ENCODE results near the gene TEKT2.

The TEKT2 gene

DNA sequence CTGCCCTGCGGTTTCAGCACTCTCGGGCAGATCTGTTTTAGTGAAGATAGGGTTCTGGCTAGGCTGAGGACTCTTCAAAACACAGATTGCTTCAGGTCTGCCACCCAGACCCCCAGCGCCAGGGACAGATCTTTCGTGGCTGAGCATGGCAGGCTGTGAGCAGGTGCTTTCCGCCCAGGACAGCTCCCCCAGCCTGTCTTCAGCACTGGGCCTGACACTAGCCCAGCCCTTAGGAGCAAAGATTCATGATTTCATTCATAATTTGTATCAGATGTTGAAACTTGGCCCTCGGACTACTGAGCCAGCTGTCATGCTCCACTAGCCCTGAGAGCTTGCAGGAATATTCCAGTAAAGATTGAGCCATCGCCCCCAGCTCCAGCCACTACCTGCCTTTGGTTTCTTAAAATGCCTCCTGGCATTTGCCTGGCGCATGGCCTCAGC lies 10.7 kb downstream of the TEKT2 start:
- Histone ChIP-seq H3K27ac (ENCODE audit: low read depth, low read length, severe bottlenecking) (no peak overlapping the region), H3K4me3 (ENCODE audit: extremely low read depth, insufficient read depth, low read length, poor library complexity, severe bottlenecking) (no peak overlapping the region), H3K9me3 (ENCODE audit: control insufficient read depth, low read length) (no peaks in the 10 kb centered on the region), H3K4me1 (ENCODE audit: control insufficient read depth, insufficient read depth, low read length, poor library complexity, severe bottlenecking) (no peaks in the 10 kb centered on the region), H3K36me3 (ENCODE audit: control insufficient read depth, insufficient read depth, low read length) (peaks cover 58% of the 10 kb centered on the region)
- WGBS, 2 experiments (ENCODE audit: insufficient coverage in 2 of 2): 86 to 92% methylated on average over 7 of the region's 8 CpGs

DNA sequence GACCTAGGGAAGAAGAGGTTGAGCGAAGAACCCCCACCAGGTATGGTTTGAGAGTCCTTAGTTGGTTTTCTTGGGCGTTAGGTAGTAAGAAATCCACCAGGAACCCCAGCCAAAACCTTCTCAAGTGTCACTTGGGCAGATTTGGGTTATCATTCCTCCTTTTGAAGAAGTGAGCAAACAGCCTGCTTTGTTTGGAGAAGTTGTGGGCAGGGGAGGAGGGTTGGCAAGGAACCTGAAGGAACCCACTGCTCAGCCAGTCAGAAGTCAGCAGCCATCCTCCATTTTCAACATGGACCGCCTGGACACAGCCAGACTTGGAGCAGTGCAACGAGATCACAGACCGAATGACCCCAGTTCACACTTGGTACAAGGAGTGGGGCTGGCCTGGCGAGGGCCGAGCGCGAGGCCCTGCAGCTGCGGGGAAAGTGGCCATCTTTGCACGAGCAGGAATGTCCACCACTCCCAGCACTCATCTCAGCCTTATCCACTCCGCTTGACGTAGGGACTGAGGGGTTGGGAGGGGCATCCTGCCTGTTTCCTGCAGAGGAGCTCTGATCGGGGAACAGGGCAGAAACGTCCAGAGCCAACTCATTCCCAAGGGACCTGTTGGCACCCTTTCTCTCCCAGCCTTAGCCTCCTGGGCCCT lies 12.0 kb downstream of the TEKT2 start:
- Histone ChIP-seq H3K4me1 (ENCODE audit: control insufficient read depth, insufficient read depth, low read length, poor library complexity, severe bottlenecking) (no peaks in the 10 kb centered on the region), H3K27ac (ENCODE audit: low read depth, low read length, severe bottlenecking) (no peak overlapping the region), H3K9me3 (ENCODE audit: control insufficient read depth, low read length) (no peaks in the 10 kb centered on the region), H3K4me3 (ENCODE audit: extremely low read depth, insufficient read depth, low read length, poor library complexity, severe bottlenecking) (no peak overlapping the region), H3K36me3 (ENCODE audit: control insufficient read depth, insufficient read depth, low read length) (peaks cover 49% of the 10 kb centered on the region)
- WGBS, 2 experiments (ENCODE audit: insufficient coverage in 2 of 2): 92 to 93% methylated on average over 8 to 15 of the region's 15 CpGs

DNA sequence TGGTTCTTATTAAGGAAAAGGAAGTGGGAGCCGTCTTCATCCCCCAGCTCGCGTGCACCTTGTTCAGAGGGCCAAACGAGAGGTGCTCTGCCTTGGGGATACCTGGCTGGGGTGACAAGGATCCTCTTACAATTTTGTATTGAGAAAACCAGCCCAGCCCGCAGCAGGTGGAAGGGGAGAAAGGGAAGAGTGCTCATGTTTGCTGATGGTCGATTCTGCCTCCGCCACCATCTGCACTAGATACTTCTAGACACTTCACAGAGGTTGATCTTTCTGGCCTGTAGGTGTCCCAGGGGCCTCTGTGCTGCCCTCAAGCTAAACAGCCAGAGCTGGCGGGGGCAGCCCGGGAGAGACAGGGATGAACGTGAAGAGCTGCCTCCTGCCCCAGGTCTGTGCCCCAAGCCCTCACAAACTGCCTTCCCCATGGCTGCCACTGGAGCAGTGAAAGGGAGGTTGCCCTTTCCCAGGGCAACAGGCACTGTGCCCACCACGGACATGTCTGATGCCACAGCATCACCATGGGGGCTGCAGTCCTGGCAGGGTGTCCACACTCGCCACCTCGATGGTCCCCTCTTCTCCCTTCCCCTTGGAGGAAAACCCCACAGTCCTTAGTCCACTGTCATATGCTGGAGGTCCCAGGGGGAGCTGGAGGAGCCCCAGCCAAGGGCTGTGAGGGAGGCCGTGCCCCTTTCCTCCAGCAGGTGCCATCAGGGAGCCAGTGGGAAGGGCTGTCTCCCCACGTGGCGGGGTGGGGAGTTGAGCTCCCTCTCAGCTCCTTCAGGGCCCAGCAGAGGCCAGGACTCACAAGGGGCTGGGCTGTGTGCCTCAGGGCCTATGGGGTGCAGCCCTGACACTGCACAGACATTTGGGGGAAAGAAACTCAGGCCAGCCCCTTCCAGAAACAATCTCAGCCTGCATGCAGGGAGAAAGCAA lies 12.9 kb downstream of the TEKT2 start:
- Histone ChIP-seq H3K27ac (ENCODE audit: low read depth, low read length, severe bottlenecking) (no peak overlapping the region), H3K9me3 (ENCODE audit: control insufficient read depth, low read length) (no peaks in the 10 kb centered on the region), H3K4me3 (ENCODE audit: extremely low read depth, insufficient read depth, low read length, poor library complexity, severe bottlenecking) (no peak overlapping the region), H3K4me1 (ENCODE audit: control insufficient read depth, insufficient read depth, low read length, poor library complexity, severe bottlenecking) (no peaks in the 10 kb centered on the region), H3K36me3 (ENCODE audit: control insufficient read depth, insufficient read depth, low read length) (peaks cover 40% of the 10 kb centered on the region)
- 77 to 84% methylated on average over 11 to 13 of the region's 16 CpGs for WGBS, 2 experiments (ENCODE audit: insufficient coverage in 2 of 2)

DNA sequence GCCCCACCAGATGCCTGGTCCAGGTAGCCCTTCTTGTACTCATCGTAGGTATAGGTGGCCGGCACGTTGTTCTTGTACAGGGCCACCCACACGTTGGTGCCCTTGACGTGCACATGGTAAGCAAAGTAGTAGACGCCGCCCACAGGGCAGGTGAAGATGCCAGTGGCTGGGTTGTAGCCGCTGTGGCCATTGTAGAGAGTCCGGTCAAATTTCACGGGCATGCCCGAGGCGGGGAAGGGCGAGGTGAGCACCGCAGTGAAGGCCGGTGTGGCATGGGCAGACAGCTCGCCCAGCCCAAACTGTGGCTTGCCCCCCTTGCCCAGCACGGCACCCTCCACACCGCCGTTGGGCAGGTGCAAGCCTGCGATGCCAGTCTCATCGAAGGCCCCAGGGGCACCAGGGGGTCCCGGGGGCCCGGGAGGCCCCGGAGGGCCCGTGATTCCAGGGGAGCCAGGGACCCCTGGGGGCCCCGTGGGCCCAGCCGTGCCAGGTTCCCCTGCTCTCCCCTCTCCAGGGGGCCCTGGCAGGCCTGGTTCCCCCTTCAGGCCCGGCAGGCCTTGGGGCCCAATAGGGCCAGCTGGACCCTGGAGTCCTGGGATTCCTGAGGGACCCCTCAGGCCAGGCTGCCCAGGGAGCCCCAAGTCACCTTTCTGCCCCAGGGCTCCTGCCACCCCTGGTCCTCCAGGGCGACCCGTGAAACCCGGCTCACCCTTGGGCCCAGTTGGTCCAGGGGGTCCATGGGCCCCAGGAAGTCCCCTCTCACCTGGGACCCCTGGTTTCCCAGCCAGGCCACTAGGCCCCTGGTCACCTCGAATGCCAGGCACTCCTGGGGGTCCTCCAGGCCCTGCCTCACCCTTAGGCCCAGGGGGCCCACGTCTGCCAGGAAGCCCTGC lies 14.0 kb downstream of the TEKT2 start:
- Histone ChIP-seq H3K4me3 (ENCODE audit: extremely low read depth, insufficient read depth, low read length, poor library complexity, severe bottlenecking) (no peak overlapping the region), H3K9me3 (ENCODE audit: control insufficient read depth, low read length) (no peaks in the 10 kb centered on the region), H3K4me1 (ENCODE audit: control insufficient read depth, insufficient read depth, low read length, poor library complexity, severe bottlenecking) (no peaks in the 10 kb centered on the region), H3K36me3 (ENCODE audit: control insufficient read depth, insufficient read depth, low read length) (peaks cover 28% of the 10 kb centered on the region), H3K27ac (ENCODE audit: low read depth, low read length, severe bottlenecking) (no peak overlapping the region)
- 93 to 94% methylated on average over 30 to 31 of the region's 33 CpGs for WGBS, 2 experiments (ENCODE audit: insufficient coverage in 2 of 2)

DNA sequence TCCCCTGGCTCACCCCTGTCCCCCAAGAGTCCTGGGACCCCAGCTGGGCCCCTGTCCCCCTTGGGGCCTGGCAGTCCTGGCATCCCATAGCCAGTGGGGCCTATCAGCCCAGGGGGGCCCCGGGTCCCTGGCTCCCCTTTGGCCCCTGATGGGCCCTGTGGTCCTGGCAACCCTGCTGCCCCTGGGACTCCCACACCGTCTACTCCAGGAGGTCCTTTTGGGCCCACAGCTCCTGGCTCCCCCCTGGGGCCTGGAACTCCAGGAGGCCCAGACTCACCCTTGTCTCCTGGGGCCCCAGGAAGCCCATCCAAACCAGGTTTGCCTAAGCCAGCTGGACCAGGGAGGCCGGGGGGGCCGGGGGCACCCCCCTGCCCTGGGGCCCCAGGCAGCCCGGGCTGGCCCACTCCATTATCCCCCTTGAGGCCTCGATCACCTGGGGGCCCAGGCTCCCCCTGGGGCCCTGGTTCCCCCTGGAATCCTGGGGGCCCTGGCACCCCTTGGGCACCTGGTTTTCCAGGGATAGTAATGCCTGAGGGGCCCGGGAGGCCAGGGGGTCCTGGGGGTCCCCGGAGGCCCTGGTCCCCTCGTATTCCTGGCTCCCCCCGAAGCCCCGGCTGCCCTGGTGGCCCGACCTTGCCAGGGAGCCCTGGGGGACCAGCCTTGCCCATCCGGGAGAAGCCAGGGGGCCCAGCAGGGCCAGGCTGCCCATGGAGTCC lies 14.9 kb downstream of the TEKT2 start:
- 92 to 98% methylated on average over 7 to 12 of the region's 13 CpGs for WGBS, 2 experiments (ENCODE audit: insufficient coverage in 2 of 2)
- Histone ChIP-seq H3K9me3 (ENCODE audit: control insufficient read depth, low read length) (no peaks in the 10 kb centered on the region), H3K27ac (ENCODE audit: low read depth, low read length, severe bottlenecking) (no peak overlapping the region), H3K4me3 (ENCODE audit: extremely low read depth, insufficient read depth, low read length, poor library complexity, severe bottlenecking) (no peak overlapping the region), H3K4me1 (ENCODE audit: control insufficient read depth, insufficient read depth, low read length, poor library complexity, severe bottlenecking) (no peaks in the 10 kb centered on the region), H3K36me3 (ENCODE audit: control insufficient read depth, insufficient read depth, low read length) (peaks cover 20% of the 10 kb centered on the region)

DNA sequence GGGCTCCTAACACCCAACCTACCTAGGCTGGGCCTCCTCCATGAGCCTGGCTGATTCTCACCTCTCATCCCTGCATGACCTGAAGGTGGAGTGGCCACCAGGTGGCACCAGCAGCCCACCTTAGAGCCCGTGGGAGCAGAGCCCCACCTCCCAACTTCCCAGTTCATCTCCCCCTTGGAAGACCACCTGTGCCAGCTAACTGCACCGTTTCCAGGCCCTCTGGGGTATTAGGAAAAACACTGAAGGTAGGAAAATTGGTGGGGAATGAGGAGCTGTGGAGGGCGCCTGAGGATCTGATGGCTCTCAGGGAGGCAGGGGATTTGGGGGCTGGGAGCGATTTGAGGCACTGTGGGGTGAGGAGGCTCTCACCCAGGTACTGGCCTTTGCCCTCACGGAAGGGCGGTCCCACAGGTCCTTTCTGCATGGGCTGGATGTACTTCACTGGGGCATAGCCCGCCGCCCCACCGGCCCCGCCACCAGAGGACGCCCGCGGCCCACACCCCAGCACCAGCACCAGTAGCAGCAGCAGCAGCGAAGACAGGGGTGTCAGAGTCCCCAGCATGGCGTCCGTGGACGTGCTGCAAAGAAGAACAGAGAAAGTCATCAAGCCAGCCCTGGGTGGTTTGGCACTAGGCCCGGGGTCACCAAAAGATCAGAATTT lies 15.9 kb downstream of the TEKT2 start:
- Histone ChIP-seq H3K36me3 (ENCODE audit: control insufficient read depth, insufficient read depth, low read length) (peaks cover 9% of the 10 kb centered on the region), H3K9me3 (ENCODE audit: control insufficient read depth, low read length) (no peaks in the 10 kb centered on the region), H3K4me1 (ENCODE audit: control insufficient read depth, insufficient read depth, low read length, poor library complexity, severe bottlenecking) (no peaks in the 10 kb centered on the region), H3K27ac (ENCODE audit: low read depth, low read length, severe bottlenecking) (no peak overlapping the region), H3K4me3 (ENCODE audit: extremely low read depth, insufficient read depth, low read length, poor library complexity, severe bottlenecking) (no peak overlapping the region)
- WGBS, 2 experiments (ENCODE audit: insufficient coverage in 2 of 2): 68 to 70% methylated on average over 14 to 17 of the region's 18 CpGs

DNA sequence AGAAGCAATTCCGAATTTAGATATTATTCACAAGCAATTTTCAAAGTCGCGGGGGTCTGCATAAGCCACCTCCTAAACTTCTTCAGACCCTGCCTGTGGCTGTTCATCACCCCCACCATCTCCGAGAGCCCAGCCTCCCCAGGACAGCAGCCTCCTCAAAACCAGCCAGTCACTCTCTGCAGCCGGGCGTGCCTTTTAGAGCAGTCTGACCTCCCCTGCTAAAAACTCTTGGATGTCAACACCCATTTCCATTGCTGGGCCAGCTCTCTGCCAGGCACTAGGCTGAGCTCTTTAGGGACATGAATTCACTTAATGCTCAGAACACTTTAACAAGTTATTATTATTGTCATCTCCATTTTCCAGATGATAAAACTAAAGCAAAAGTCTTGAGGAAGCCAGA lies 16.5 kb downstream of the TEKT2 start:
- no peak overlapping the region for H3K4me3 ChIP-seq (ENCODE audit: extremely low read depth, insufficient read depth, low read length, poor library complexity, severe bottlenecking)
- WGBS, 2 experiments (ENCODE audit: insufficient coverage in 2 of 2): 91 to 92% methylated on average over 6 of the region's 6 CpGs
- H3K27ac ChIP-seq (ENCODE audit: low read depth, low read length, severe bottlenecking): no peak overlapping the region
- no peaks in the 10 kb centered on the region for H3K4me1 ChIP-seq (ENCODE audit: control insufficient read depth, insufficient read depth, low read length, poor library complexity, severe bottlenecking)
- peaks cover 6% of the 10 kb centered on the region for H3K36me3 ChIP-seq (ENCODE audit: control insufficient read depth, insufficient read depth, low read length)
- no peaks in the 10 kb centered on the region for H3K9me3 ChIP-seq (ENCODE audit: control insufficient read depth, low read length)

DNA sequence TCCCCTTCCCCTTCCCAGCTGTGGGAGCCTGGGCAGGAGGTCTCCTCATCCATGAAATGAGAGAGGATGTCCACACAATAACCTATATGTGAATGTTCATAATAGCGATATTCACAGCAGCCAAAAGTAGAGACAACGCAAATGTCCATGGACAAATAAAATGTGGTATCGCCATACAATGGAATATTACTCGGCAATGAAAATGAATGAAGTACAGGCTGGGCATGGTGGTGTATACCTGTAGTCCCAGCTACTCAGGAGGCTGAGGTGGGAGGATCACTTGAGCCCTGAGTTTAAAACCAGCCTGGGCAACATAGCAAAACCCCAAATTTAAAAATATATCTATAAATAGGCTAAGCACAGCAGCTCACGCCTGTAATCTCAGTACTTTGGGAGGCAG lies 17.7 kb downstream of the TEKT2 start:
- 92 to 100% methylated on average over 3 to 4 of the region's 5 CpGs for WGBS, 2 experiments (ENCODE audit: insufficient coverage in 2 of 2)
- no peaks in the 10 kb centered on the region for H3K36me3 ChIP-seq (ENCODE audit: control insufficient read depth, insufficient read depth, low read length)

DNA sequence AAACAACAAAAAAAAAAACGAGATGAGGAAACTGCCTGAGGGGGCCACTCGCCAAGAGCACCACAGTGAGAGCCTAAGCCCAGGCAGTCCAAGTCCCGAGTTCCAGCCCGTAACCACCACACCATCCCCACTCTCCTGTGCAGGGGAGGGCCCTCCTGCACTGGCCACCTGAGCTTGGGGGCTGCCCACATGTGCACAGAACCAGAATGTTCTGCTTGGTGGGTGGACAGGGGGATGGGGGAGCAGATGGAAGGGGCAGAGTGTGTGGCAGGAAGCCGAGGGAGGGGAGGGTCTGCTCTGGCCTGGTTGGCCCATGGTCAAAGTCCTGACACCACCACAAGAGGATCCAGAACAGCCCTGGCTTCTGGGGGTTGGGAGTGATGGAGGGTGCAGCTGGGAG lies 22.4 kb downstream of the TEKT2 start:
- no peak overlapping the region for H3K4me3 ChIP-seq (ENCODE audit: extremely low read depth, insufficient read depth, low read length, poor library complexity, severe bottlenecking)
- no peaks in the 10 kb centered on the region for H3K36me3 ChIP-seq (ENCODE audit: control insufficient read depth, insufficient read depth, low read length)
- peaks cover 9% of the 10 kb centered on the region for H3K4me1 ChIP-seq (ENCODE audit: control insufficient read depth, insufficient read depth, low read length, poor library complexity, severe bottlenecking)
- H3K27ac ChIP-seq (ENCODE audit: low read depth, low read length, severe bottlenecking): no peak overlapping the region
- H3K9me3 ChIP-seq (ENCODE audit: control insufficient read depth, low read length): no peaks in the 10 kb centered on the region
- WGBS, 2 experiments (ENCODE audit: insufficient coverage in 2 of 2): 87 to 92% methylated on average over 1 to 3 of the region's 5 CpGs

More for the DNA sequence above, 17.7 kb downstream of the TEKT2 start:
- Histone ChIP-seq H3K4me3 (ENCODE audit: extremely low read depth, insufficient read depth, low read length, poor library complexity, severe bottlenecking) (no peak overlapping the region), H3K4me1 (ENCODE audit: control insufficient read depth, insufficient read depth, low read length, poor library complexity, severe bottlenecking) (peaks cover 2% of the 10 kb centered on the region), H3K27ac (ENCODE audit: low read depth, low read length, severe bottlenecking) (no peak overlapping the region), H3K9me3 (ENCODE audit: control insufficient read depth, low read length) (no peaks in the 10 kb centered on the region)
